C4-2B (cell line): Measurements from ENCODE around the gene CXCL14.

Experiments used
- CTCF ChIP-seq: fragments of 450-650 bp; conservative IDR thresholded peaks from 2 replicates; pipeline ENCODE4 v1.5.1; 2017; ENCODE audit warnings: mild to moderate bottlenecking
- ZFX ChIP-seq: fragments of 450-650 bp; IDR thresholded peaks from 2 replicates; pipeline ENCODE4 v1.6.1; 2017

- TF ChIP-seq CTCF (no peak), ZFX (no peak)
Measured at GRCh38 chr5:135601466-135601865, 22.7 kb upstream of the CXCL14 start.
